ENCODE data around the gene ATXN7L1.

- TF ChIP-seq CTCF (conservative IDR thresholded peaks at IDR 0.05) (no peak), EZH2 (IDR thresholded peaks at IDR 0.05; ENCODE audit: low read depth) (no peak)
Measured at GRCh38 chr7:105584165-105584564, 292.2 kb downstream of the ATXN7L1 start.
